ENCODE results near the gene PROB1.

- TF ChIP-seq CTCF (IDR thresholded peaks at IDR 0.05) (no peak), POLR2A (IDR thresholded peaks at IDR 0.05) (no peak)
Measured at GRCh38 chr5:139415221-139415861, 20.4 kb upstream of the PROB1 start.

All from Peyer's patch (tissue), 4 donors.